ENCODE measurements around the gene GRAMD4. TPM values are rescaled to one million over a fixed set of nuclear protein-coding genes. Genes with fewer than 3 reads are reported as not detected.
A peak's percentile ranks its signal among the peaks of the same experiment; 100 is the strongest.

The GRAMD4 gene
- total and polyA plus RNA-seq, 12 donors, result 15.0 to 241 (median 79.4) TPM

DNA sequence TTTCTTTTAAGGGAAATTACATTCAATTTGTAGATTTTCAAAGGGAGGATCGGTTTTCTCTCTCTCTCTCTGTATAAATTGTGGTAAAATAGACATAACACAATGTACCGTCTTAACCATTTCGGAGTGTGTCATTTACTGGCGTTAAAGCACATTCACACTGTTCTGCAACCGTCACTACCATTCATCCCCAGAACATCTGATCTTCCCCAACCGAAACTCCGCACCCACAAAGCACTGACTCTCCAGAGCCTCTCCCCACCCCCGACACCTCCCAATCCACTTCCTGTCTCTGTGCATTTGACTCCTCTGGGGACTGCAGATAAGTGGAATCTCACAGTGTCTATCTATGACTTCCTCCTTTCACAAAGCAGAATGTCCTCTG lies 15.9 kb upstream of the GRAMD4 start:
- no peaks in the 10 kb centered on the region for H3K27me3 ChIP-seq
- DNase-seq, result peak in 6 of 7 donors; percentile 30 to 72 (median 56)
- intact Hi-C loops (cut with DNase I), result no loop called here
- H3K27ac ChIP-seq, result peak overlapping the region in 2 of 5 donors; percentile 52 to 63
- WGBS, 4 donors, result 56 to 74% (median 58%) methylated on average over 8 of the region's 8 CpGs
- H3K9me3 ChIP-seq (replicated peaks in 1 of 3), result no peaks in the 10 kb centered on the region
- TF ChIP-seq POLR2A (IDR thresholded peaks at IDR 0.05), result no peak
- TF ChIP-seq, protein P1, sequence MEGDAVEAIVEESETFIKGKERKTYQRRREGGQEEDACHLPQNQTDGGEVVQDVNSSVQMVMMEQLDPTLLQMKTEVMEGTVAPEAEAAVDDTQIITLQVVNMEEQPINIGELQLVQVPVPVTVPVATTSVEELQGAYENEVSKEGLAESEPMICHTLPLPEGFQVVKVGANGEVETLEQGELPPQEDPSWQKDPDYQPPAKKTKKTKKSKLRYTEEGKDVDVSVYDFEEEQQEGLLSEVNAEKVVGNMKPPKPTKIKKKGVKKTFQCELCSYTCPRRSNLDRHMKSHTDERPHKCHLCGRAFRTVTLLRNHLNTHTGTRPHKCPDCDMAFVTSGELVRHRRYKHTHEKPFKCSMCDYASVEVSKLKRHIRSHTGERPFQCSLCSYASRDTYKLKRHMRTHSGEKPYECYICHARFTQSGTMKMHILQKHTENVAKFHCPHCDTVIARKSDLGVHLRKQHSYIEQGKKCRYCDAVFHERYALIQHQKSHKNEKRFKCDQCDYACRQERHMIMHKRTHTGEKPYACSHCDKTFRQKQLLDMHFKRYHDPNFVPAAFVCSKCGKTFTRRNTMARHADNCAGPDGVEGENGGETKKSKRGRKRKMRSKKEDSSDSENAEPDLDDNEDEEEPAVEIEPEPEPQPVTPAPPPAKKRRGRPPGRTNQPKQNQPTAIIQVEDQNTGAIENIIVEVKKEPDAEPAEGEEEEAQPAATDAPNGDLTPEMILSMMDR (IDR thresholded peaks at IDR 0.05), result no peak
- H3K36me3 ChIP-seq (replicated peaks in 1 of 2), result no peaks in the 10 kb centered on the region
- H3K4me1 ChIP-seq (replicated peaks in 1 of 2), result peaks cover 0 to 18% of the 10 kb centered on the region in 2 donors
- H3K4me3 ChIP-seq, result no peak overlapping the region

DNA sequence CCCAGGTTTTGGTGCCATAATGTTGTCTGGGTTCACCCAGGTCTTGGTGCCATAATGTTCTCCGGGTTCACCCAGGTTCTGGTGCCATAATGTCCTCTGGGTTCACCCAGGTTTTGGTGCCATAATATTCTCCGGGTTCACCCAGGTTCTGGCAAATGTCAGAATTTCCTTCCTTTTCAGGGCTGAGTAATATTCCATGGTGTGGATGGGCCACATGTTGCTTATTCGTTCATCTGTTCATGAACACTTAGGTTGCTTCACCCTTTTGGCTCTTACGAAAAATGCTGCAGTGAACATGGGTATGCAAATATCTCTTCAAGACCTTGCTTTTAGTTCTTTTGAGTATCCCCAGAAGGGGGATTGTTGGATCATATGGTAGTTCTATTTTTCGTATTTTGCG lies 15.1 kb upstream of the GRAMD4 start:
- DNase-seq, result no peak
- Histone ChIP-seq H3K9me3 (replicated peaks in 1 of 3) (no peaks in the 10 kb centered on the region), H3K27ac (no peak overlapping the region), H3K4me1 (replicated peaks in 1 of 2) (peaks cover 0 to 23% of the 10 kb centered on the region in 2 donors), H3K36me3 (replicated peaks in 1 of 2) (no peaks in the 10 kb centered on the region), H3K4me3 (no peak overlapping the region), H3K27me3 (no peaks in the 10 kb centered on the region)
- WGBS, 4 donors, result 93 to 97% (median 95%) methylated on average over 6 of the region's 6 CpGs
- TF ChIP-seq, protein P1 (IDR thresholded peaks at IDR 0.05), result no peak
- TF ChIP-seq POLR2A (IDR thresholded peaks at IDR 0.05), result no peak
- intact Hi-C loops (cut with DNase I), result no loop called here

DNA sequence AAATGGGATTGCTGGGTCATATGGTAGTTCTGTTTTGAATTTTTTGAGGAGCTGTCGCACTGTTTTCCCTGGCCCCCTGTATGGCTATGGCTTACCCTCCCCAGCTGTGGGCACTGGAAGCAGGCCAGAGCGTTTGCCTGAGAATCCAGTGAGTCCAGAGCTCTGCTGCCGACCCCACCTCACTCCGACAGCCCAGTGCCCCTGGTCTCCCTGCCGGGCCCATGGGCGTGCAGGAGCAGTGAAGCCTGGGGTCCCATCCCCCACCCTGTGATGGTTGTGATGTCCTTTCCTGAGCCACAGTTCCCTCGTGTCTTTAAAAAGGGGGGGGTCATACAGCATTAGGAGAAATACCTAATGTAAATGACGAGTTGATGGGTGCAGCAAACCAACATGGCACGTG lies 13.3 kb upstream of the GRAMD4 start:
- DNase-seq, result peak in 1 of 7 donors; percentile 8
- TF ChIP-seq POLR2A (IDR thresholded peaks at IDR 0.05), result no peak
- TF ChIP-seq, protein P1 (IDR thresholded peaks at IDR 0.05), result no peak
- H3K27ac ChIP-seq, result no peak overlapping the region
- H3K27me3 ChIP-seq, result no peaks in the 10 kb centered on the region
- no peaks in the 10 kb centered on the region for H3K36me3 ChIP-seq (replicated peaks in 1 of 2)
- no peaks in the 10 kb centered on the region for H3K9me3 ChIP-seq (replicated peaks in 1 of 3)
- 71 to 78% (median 77%) methylated on average over 7 to 9 of the region's 9 CpGs for WGBS, 4 donors
- H3K4me1 ChIP-seq (replicated peaks in 1 of 2), result peaks cover 0 to 10% of the 10 kb centered on the region in 2 donors
- no peak overlapping the region for H3K4me3 ChIP-seq
- intact Hi-C loops (cut with DNase I), result no loop called here

DNA sequence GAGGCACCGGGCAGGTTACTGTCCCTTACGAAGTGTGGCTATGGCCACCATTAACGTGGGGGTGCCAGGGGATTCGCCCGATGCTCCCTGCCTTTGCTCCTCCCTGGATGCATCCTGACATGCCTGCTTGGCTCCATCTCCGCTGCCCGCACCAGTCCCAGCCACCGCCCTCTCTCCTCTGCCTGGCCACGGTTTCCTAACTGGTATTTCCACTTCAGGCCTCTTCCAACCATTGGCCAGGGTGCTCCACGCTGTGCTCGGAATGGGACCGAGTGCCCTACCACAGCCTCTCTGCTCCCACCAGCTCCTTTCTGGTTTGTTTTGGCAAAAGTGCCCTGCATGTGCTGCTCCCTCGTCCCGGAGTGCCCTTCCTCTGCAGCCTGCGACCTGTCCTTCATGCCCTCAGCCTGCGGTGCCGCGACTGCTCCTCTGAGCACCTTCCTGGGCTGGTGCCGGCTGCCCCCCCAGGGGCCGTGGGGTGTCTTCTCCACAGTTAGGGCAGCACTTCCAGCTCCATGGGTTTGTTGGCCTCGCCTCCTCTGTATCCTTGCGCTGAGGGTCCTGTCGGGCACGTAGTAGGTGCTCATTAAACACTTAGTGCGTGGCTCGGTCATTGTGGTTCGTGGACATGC lies 12.6 kb upstream of the GRAMD4 start:
- 86 to 92% (median 92%) methylated on average over 24 to 27 of the region's 27 CpGs for WGBS, 4 donors
- Histone ChIP-seq H3K4me3 (no peak overlapping the region), H3K9me3 (replicated peaks in 1 of 3) (no peaks in the 10 kb centered on the region), H3K27me3 (no peaks in the 10 kb centered on the region), H3K27ac (no peak overlapping the region), H3K4me1 (replicated peaks in 1 of 2) (peaks cover 3 to 16% of the 10 kb centered on the region in 2 donors), H3K36me3 (replicated peaks in 1 of 2) (no peaks in the 10 kb centered on the region)
- intact Hi-C loops (cut with DNase I), result no loop called here
- DNase-seq, result peak in 1 of 7 donors; percentile 6
- TF ChIP-seq, protein P1 (IDR thresholded peaks at IDR 0.05), result no peak
- no peak for TF ChIP-seq POLR2A (IDR thresholded peaks at IDR 0.05)
